OCI-LY7 (cell line): ENCODE data around the gene STAT5B. TPM values are rescaled to one million over a fixed set of nuclear protein-coding genes. Genes with fewer than 3 reads are reported as not detected.
A peak's percentile ranks its signal among the peaks of the same experiment; 100 is the strongest.

Experiments
- BruUV-seq: library from RNA; stranded (reverse); fragments of 400-500 nt; replicated peaks from 2 replicates; lab custom pipeline; 2021; lab: Mats Ljungman, UMichigan
- CTCF ChIA-PET: fragments of 300-600 bp; sonication (Branson Sonifier 250); formaldehyde crosslinking; loops from one replicate; lab custom pipeline; 2022; ENCODE audit warnings: antibody characterized with exemption; ENCODE audit not compliant: unreplicated experiment; lab: Charles Lee
- POLR2A ChIA-PET: fragments of 300-600 bp; sonication (Branson Sonifier 250); formaldehyde crosslinking; loops from one replicate; lab custom pipeline; 2022; ENCODE audit warnings: antibody characterized with exemption; lab: Charles Lee
- DNase-seq: peaks from one replicate; pipeline ENCODE4 v3.0.0-alpha.2; 2015; ENCODE audit warnings: low spot score
- H2AFZ ChIP-seq: fragments of 200-600 bp; sonication (generic), shearing (Covaris generic); 2 replicates; pipeline ENCODE4 v1.6.1; 2014; ENCODE audit warnings: mild to moderate bottlenecking, antibody characterized with exemption, low read length, moderate library complexity
- H3K27ac ChIP-seq: fragments of 200-600 bp; sonication (generic); 2 replicates; pipeline ENCODE4 v1.5.1; 2014; ENCODE audit warnings: mixed run types, low read depth, mild to moderate bottlenecking, moderate library complexity, low read length, inconsistent platforms; ENCODE audit not compliant: poor library complexity, severe bottlenecking
- H3K36me3 ChIP-seq: fragments of 200-600 bp; sonication (generic); 2 replicates; pipeline ENCODE4 v1.6.1; 2014; ENCODE audit warnings: mild to moderate bottlenecking, antibody characterized with exemption, low read length, moderate library complexity, mixed read lengths; ENCODE audit not compliant: insufficient read depth
- H3K4me1 ChIP-seq: fragments of 200-600 bp; sonication (generic); 2 replicates; pipeline ENCODE4 v1.5.1; 2014; ENCODE audit warnings: mild to moderate bottlenecking, low read length; ENCODE audit not compliant: insufficient read depth, poor library complexity, severe bottlenecking
- H3K4me2 ChIP-seq: fragments of 200-600 bp; sonication (generic); 2 replicates; pipeline ENCODE4 v1.6.1; 2014; ENCODE audit warnings: mild to moderate bottlenecking, low read length
- H3K4me3 ChIP-seq: fragments of 200-600 bp; sonication (generic); 2 replicates; pipeline ENCODE4 v1.5.1; 2014; ENCODE audit warnings: mild to moderate bottlenecking, low read depth, low read length; ENCODE audit not compliant: poor library complexity, severe bottlenecking
- H3K79me2 ChIP-seq: fragments of 200-600 bp; sonication (generic); 2 replicates; pipeline ENCODE4 v1.6.1; 2016; ENCODE audit warnings: low read depth, mild to moderate bottlenecking, low read length, moderate library complexity, mixed read lengths; ENCODE audit not compliant: insufficient read depth
- H3K9me2 ChIP-seq: fragments of 200-600 bp; sonication (generic); 2 replicates; pipeline ENCODE4 v1.6.1; 2016; ENCODE audit warnings: mild to moderate bottlenecking, low read length, mixed read lengths; ENCODE audit not compliant: insufficient read depth
- H3K9me3 ChIP-seq: fragments of 200-600 bp; sonication (generic); 2 replicates; pipeline ENCODE4 v1.6.1; 2014; ENCODE audit warnings: mild to moderate bottlenecking, mixed run types, low read length, mixed read lengths
- H4K20me1 ChIP-seq: fragments of 200-600 bp; sonication (generic); 2 replicates; pipeline ENCODE4 v1.6.1; 2014; ENCODE audit warnings: mild to moderate bottlenecking, antibody characterized with exemption, low read length, moderate library complexity, mixed read lengths; ENCODE audit not compliant: insufficient read depth
- CTCF ChIP-seq: fragments of 200-600 bp; sonication (generic); conservative IDR thresholded peaks from 2 replicates; pipeline ENCODE4 v1.5.1; 2014; ENCODE audit warnings: mild to moderate bottlenecking, antibody characterized with exemption, low read length, moderate library complexity, mixed read lengths
- EZH2phosphoT487 ChIP-seq: fragments of 200-600 bp; sonication (generic); IDR thresholded peaks from 2 replicates; pipeline ENCODE4 v1.6.1; 2018; ENCODE audit warnings: low read depth, borderline replicate concordance, mild to moderate bottlenecking, mixed run types, antibody characterized with exemption, low read length, moderate library complexity, mixed read lengths
- intact Hi-C: fragments of 100-400 bp; cut with micrococcal nuclease; formaldehyde crosslinking; loops from one replicate; pipeline ENCODE4 v1.10.0; 2022; ENCODE audit not compliant: unreplicated experiment
- total RNA-seq, 2 experiments: library from RNA; depleted of rRNA in 1 of 2; stranded (reverse); fragments of >200 nt in 1 of 2; shearing (Covaris generic) in 1 of 2; gene quantifications; 2 replicates each; pipeline ENCODE4 v1.2.3, GENCODE V29; 2014 to 2022

STAT5B gene
- total RNA-seq, 2 experiments from 2014 or later: 33.3 to 46.7 TPM

- Histone ChIP-seq H3K36me3 (no peaks in the 10 kb centered on the region), H4K20me1 (no peaks in the 10 kb centered on the region), H3K4me3 (no peak overlapping the region), H3K9me3 (no peaks in the 10 kb centered on the region), H2AFZ (no peak overlapping the region), H3K27ac (no peak overlapping the region), H3K9me2 (no peaks in the 10 kb centered on the region), H3K79me2 (no peaks in the 10 kb centered on the region), H3K4me2 (no peak overlapping the region), H3K4me1 (peaks cover 4% of the 10 kb centered on the region)
- TF ChIP-seq EZH2phosphoT487 (no peak), CTCF (no peak)
- no peak for DNase-seq
- intact Hi-C loops: no loop called here
- ChIA-PET POLR2A (no interaction called here), CTCF (no interaction called here)
- BruUV-seq: no TSS peak
Measured at GRCh38 chr17:42159796-42160530, 116.2 kb downstream of the STAT5B start.

- H4K20me1 ChIP-seq: peaks cover 12% of the 10 kb centered on the region; the same call in 1 of the 2 replicates
- ChIA-PET POLR2A (interaction anchor here (0.7 to 1.2 kb wide), 3 partner anchors 21 to 138 kb away, joined by 3 to 5 read pairs (median 4); partner anchors contain the start of gene KAT2A), CTCF (interaction anchor here (0.6 kb wide), 1 partner anchor 11 kb away, joined by 3 read pairs; no protein-coding TSS in a partner anchor)
- peaks cover 15% of the 10 kb centered on the region for H3K4me1 ChIP-seq
- DNase-seq: no peak
- H3K4me3 ChIP-seq: no peak overlapping the region
- intact Hi-C loops: no loop called here
- no peak overlapping the region for H3K27ac ChIP-seq
- H3K9me3 ChIP-seq: no peaks in the 10 kb centered on the region
- H3K9me2 ChIP-seq: no peaks in the 10 kb centered on the region
- peaks cover 7% of the 10 kb centered on the region; the same call in 1 of the 2 replicates for H3K36me3 ChIP-seq
- peak overlapping the region; percentile 23 for H3K4me2 ChIP-seq
- BruUV-seq: no TSS peak
- TF ChIP-seq CTCF (no peak), EZH2phosphoT487 (no peak)
- H2AFZ ChIP-seq: peak overlapping the region; percentile 62; the same call in 1 of the 2 replicates
- peaks cover 36% of the 10 kb centered on the region for H3K79me2 ChIP-seq
Measured at GRCh38 chr17:42155614-42156045, 120.6 kb downstream of the STAT5B start.
